HepG2 (cell line): ENCODE data around the gene ZNF865. TPM values are rescaled to one million over a fixed set of nuclear protein-coding genes. Genes with fewer than 3 reads are reported as not detected.

ENCODE experiments used
- BCLAF1 ChIP-seq: fragments of 450-650 bp; IDR thresholded peaks from 2 replicates; pipeline ENCODE4 v1.6.1; 2017; ENCODE audit warnings: mild to moderate bottlenecking
- CBX1 ChIP-seq: IDR thresholded peaks from one replicate; pipeline ENCODE4 v1.6.1; 2016; ENCODE audit warnings: antibody characterized with exemption, low read depth
- CHCHD3 ChIP-seq: sonication (generic); formaldehyde crosslinking; IDR thresholded peaks from 2 replicates; pipeline ENCODE4 v1.8.0; 2022; ENCODE audit warnings: mild to moderate bottlenecking, missing genetic modification reagents, moderate library complexity
- EEA1 ChIP-seq: sonication (generic); formaldehyde crosslinking; IDR thresholded peaks from 2 replicates; pipeline ENCODE4 v1.5.1; 2020; ENCODE audit warnings: mild to moderate bottlenecking, missing genetic modification reagents, borderline replicate concordance
- ERF ChIP-seq: IDR thresholded peaks from 2 replicates; pipeline ENCODE4 v1.6.1; 2018; ENCODE audit warnings: missing biosample characterization, missing genetic modification reagents
- HNRNPLL ChIP-seq: fragments of 200-400 bp; formaldehyde crosslinking; IDR thresholded peaks from 2 replicates; pipeline ENCODE4 v1.6.1; 2017; ENCODE audit warnings: mild to moderate bottlenecking, low read depth, low read length; ENCODE audit not compliant: poor library complexity, severe bottlenecking
- PLRG1 ChIP-seq: fragments of 450-650 bp; conservative IDR thresholded peaks from 2 replicates; pipeline ENCODE4 v1.6.1; 2016
- POLR2A ChIP-seq, 2 experiments: IDR thresholded peaks; 2 replicates each; pipeline ENCODE4 v1.6.1; 2011; ENCODE audit warnings: low read depth in 2 of 2, low read length in 2 of 2, mild to moderate bottlenecking in 1 of 2, moderate library complexity in 1 of 2; ENCODE audit not compliant: insufficient read depth in 1 of 2
- SP1 ChIP-seq, 2 experiments: fragments of 450-650 bp in 1 of 2; sonication (generic) in 1 of 2; formaldehyde crosslinking in 1 of 2; IDR thresholded peaks; 2 replicates each; pipeline versions ENCODE4 v1.4.0 to v1.6.1; 2016 to 2020; ENCODE audit warnings: missing genetic modification reagents in 1 of 2
- SRF ChIP-seq: IDR thresholded peaks from 2 replicates; pipeline ENCODE4 v1.6.1; 2011; ENCODE audit warnings: mild to moderate bottlenecking, low read depth, low read length, moderate library complexity
- TCF12 ChIP-seq, 2 experiments: fragments of 450-650 bp in 1 of 2; sonication (generic) in 1 of 2; formaldehyde crosslinking in 1 of 2; IDR thresholded peaks; 2 replicates each; pipeline versions ENCODE4 v1.6.1 to v1.8.0; 2017 to 2022; ENCODE audit warnings: antibody characterized with exemption in 1 of 2, mild to moderate bottlenecking in 1 of 2, missing genetic modification reagents in 1 of 2, moderate library complexity in 1 of 2
- ZBTB40 ChIP-seq, 2 experiments: fragments of 450-650 bp in 1 of 2; sonication (generic) in 1 of 2; formaldehyde crosslinking in 1 of 2; IDR thresholded peaks; 2 replicates each; pipeline versions ENCODE4 v1.6.1 to v1.8.0; 2016 to 2022; ENCODE audit warnings: antibody characterized with exemption in 1 of 2, mild to moderate bottlenecking in 1 of 2, missing genetic modification reagents in 1 of 2
- ZFP90 ChIP-seq: sonication (generic); formaldehyde crosslinking; IDR thresholded peaks from 2 replicates; pipeline ENCODE4 v1.8.0; 2022; ENCODE audit warnings: missing genetic modification reagents, mild to moderate bottlenecking, inconsistent platforms, borderline replicate concordance
- ZFY ChIP-seq: sonication (generic); formaldehyde crosslinking; IDR thresholded peaks from 2 replicates; pipeline ENCODE4 v1.4.0; 2020; ENCODE audit warnings: missing genetic modification reagents
- ZFYVE20 ChIP-seq: sonication (generic); formaldehyde crosslinking; IDR thresholded peaks from 2 replicates; pipeline ENCODE4 v1.8.0; 2023; ENCODE audit warnings: low read depth, mild to moderate bottlenecking, moderate library complexity, missing genetic modification reagents, borderline replicate concordance
- ZNF510 ChIP-seq: sonication (generic); formaldehyde crosslinking; IDR thresholded peaks from 2 replicates; pipeline ENCODE4 v1.4.0; 2020; ENCODE audit warnings: low read depth, mild to moderate bottlenecking, missing genetic modification reagents
- ZNF577 ChIP-seq: sonication (generic); formaldehyde crosslinking; IDR thresholded peaks from 2 replicates; pipeline ENCODE4 v1.4.0; 2020; ENCODE audit warnings: mild to moderate bottlenecking, low read depth, missing genetic modification reagents, borderline replicate concordance
- polyA plus RNA-seq, 8 experiments: library from polyadenylated mRNA; depleted of rRNA in 3 of 8; stranded (reverse) in 7 of 8; unstranded in 1 of 8; fragments of >200 nt; fragmentation: Illumina TruSeq in 4 of 8; extraction: Trizol in 4 of 8; gene quantifications; 2 replicates each; pipeline versions ENCODE4 v1.2.1 to v1.2.3, GENCODE V29; 2011 to 2016; ENCODE audit warnings: low read depth in 4 of 8, missing spikeins in 1 of 8, mixed read lengths in 1 of 8; ENCODE audit not compliant: insufficient read depth in 1 of 8
- total RNA-seq, 5 experiments: library from RNA; depleted of rRNA; stranded (reverse); fragments of >200 nt; fragmentation: Illumina TruSeq; extraction: Trizol; gene quantifications; 2 replicates each; pipeline ENCODE4 v1.2.3, GENCODE V29; 2016; ENCODE audit warnings: low read depth in 1 of 5

Gene ZNF865
- total and polyA plus RNA-seq, 2 of the 13 experiments (the other 11 are each of a cell fraction or from before 2014, with no cell fraction given): 0.93 to 1.0 TPM

GRCh38 chr19:55642153-55643002 is 36.9 kb downstream of the ZNF865 start (continued):
- TF ChIP-seq ZBTB40 (IDR thresholded peaks at IDR 0.05) (no peak), ZBTB40 (CRISPR knock-in tag; IDR thresholded peaks at IDR 0.05) (peak; percentile 61; the same call in 1 of the 2 replicates), ERF (CRISPR knock-in tag) (no peak; the same call in 1 of the 2 replicates), POLR2A (IDR thresholded peaks at IDR 0.05; ENCODE audit: insufficient read depth in 1 of 2, low read depth in 2 of 2, low read length in 2 of 2) (no peak), CBX1 (no peak), BCLAF1 (no peak), PLRG1 (no peak), ZFY (peak; percentile 22), ZFYVE20 (CRISPR knock-in tag) (peak; percentile 72; the same call in 1 of the 2 replicates), SRF (no peak), CHCHD3 (0 out of 2 replicates have a peak, but pooled peaks have one; percentile 56), ZNF577 (CRISPR knock-in tag) (no peak), EEA1 (CRISPR knock-in tag) (no peak), ZNF510 (CRISPR knock-in tag) (no peak), TCF12 (IDR thresholded peaks at IDR 0.05) (no peak), TCF12 (CRISPR knock-in tag; IDR thresholded peaks at IDR 0.05) (no peak), SP1 (IDR thresholded peaks at IDR 0.05) (no peak), SP1 (CRISPR knock-in tag; IDR thresholded peaks at IDR 0.05) (no peak), HNRNPLL (peak; percentile 21), ZFP90 (CRISPR knock-in tag) (no peak)
